Sciatic nerve (tissue), 2 donors: Measurements from ENCODE around the gene CD52. TPM values are rescaled to one million over a fixed set of nuclear protein-coding genes. Genes with fewer than 3 reads are reported as not detected.

Experiments used
- ATAC-seq: fragments of 200-7000 bp; cut with Tn5 transposase; one replicate; pipeline ENCODE4 v1.9.1; 2020; ENCODE audit warnings: mild to moderate bottlenecking, moderate library complexity
- DNase-seq: peaks from one replicate; pipeline ENCODE4 v3.0.0-alpha.2; 2020; ENCODE audit warnings: low spot score
- intact Hi-C: fragments of 100-400 bp; cut with DNase I; formaldehyde crosslinking; loops from one replicate; pipeline ENCODE4 v1.14.2; 2022
- total RNA-seq: library from RNA; stranded (reverse); fragmentation: NEBNext Ultra II Directional; extraction: Animal tissue kit (Norgen Biotek cat#: 25700); gene quantifications from one replicate; pipeline ENCODE4 v1.2.1, GENCODE V29; 2021
- donor health status: DM: no; HTN: no; CAD: no.
- donor health status: DM: no; HTN: no; CAD: no.

CD52 gene
- total RNA-seq, 1 donor from 2014 or later = 13.2 TPM

- intact Hi-C loops = no loop called here
- ATAC-seq (peak; percentile 73), DNase-seq (peak; percentile 88)
These were observed 46.0 kb downstream of the CD52 start for GRCh38 chr1:26363549-26364448.

- DNase-seq (no peak), ATAC-seq (no peak)
- intact Hi-C loops = no loop called here
These were observed 47.2 kb downstream of the CD52 start for GRCh38 chr1:26364956-26365355.

- intact Hi-C loops = no loop called here
- DNase-seq = no peak
- ATAC-seq = no peak
These were observed 49.7 kb downstream of the CD52 start for GRCh38 chr1:26367441-26367840.

GRCh38 chr1:26368006-26368405, 50.2 kb downstream of the CD52 start:
- intact Hi-C loops = no loop called here
- ATAC-seq (no peak), DNase-seq (no peak)

GRCh38 chr1:26368486-26368885, 50.7 kb downstream of the CD52 start:
- ATAC-seq (no peak), DNase-seq (no peak)
- intact Hi-C loops = no loop called here

Other genes starting within 250 kb of the CD52 start
- gene PDIK1L, start 206.1 kb upstream of the CD52 start, total RNA-seq = 11.2 TPM
- 11.8 TPM for gene FAM110D, start 158.9 kb upstream of the CD52 start, total RNA-seq
- gene C1orf232, start 149.0 kb upstream of the CD52 start, total RNA-seq = not detected
- gene ZNF593, start 148.1 kb upstream of the CD52 start, total RNA-seq = 18.3 TPM
- gene ZNF593OS, start 146.1 kb upstream of the CD52 start, total RNA-seq = not detected
- gene CNKSR1, start 140.5 kb upstream of the CD52 start, total RNA-seq = 3.1 TPM
- not detected for gene CATSPER4, start 127.4 kb upstream of the CD52 start, total RNA-seq
- 17.6 TPM for gene CEP85, start 83.8 kb upstream of the CD52 start, total RNA-seq
- 106 TPM for gene SH3BGRL3, start 37.9 kb upstream of the CD52 start, total RNA-seq
- gene UBXN11, start 11.3 kb upstream of the CD52 start, total RNA-seq = 23.1 TPM
- gene CRYBG2, start 36.2 kb downstream of the CD52 start, total RNA-seq = not detected
- gene ZNF683, start 54.8 kb downstream of the CD52 start, total RNA-seq = 0.31 TPM
- not detected for gene LIN28A, start 92.9 kb downstream of the CD52 start, total RNA-seq
- 42.2 TPM for gene DHDDS, start 114.4 kb downstream of the CD52 start, total RNA-seq
- gene HMGN2, start 154.5 kb downstream of the CD52 start, total RNA-seq = 199 TPM
- 26.8 TPM for gene RPS6KA1, start 211.8 kb downstream of the CD52 start, total RNA-seq